Epithelial cell of esophagus (primary cell): ENCODE measurements around the gene SDS.

Experiments
- DNase-seq: peaks from one replicate; pipeline ENCODE4 v3.0.0; 2010; ENCODE audit warnings: low read depth
- H3K4me3 ChIP-seq: 2 replicates; pipeline ENCODE4 v1.5.1; 2011; ENCODE audit warnings: mild to moderate bottlenecking, low read length, control low read depth
- TF ChIP-seq, protein P1 (sequence below): IDR thresholded peaks from 2 replicates; pipeline ENCODE4 v1.5.1; 2011; ENCODE audit warnings: low read depth, mild to moderate bottlenecking, low read length, control low read depth, inconsistent platforms; ENCODE audit not compliant: insufficient read depth; ENCODE audit errors: missing control alignments

SDS gene

DNA sequence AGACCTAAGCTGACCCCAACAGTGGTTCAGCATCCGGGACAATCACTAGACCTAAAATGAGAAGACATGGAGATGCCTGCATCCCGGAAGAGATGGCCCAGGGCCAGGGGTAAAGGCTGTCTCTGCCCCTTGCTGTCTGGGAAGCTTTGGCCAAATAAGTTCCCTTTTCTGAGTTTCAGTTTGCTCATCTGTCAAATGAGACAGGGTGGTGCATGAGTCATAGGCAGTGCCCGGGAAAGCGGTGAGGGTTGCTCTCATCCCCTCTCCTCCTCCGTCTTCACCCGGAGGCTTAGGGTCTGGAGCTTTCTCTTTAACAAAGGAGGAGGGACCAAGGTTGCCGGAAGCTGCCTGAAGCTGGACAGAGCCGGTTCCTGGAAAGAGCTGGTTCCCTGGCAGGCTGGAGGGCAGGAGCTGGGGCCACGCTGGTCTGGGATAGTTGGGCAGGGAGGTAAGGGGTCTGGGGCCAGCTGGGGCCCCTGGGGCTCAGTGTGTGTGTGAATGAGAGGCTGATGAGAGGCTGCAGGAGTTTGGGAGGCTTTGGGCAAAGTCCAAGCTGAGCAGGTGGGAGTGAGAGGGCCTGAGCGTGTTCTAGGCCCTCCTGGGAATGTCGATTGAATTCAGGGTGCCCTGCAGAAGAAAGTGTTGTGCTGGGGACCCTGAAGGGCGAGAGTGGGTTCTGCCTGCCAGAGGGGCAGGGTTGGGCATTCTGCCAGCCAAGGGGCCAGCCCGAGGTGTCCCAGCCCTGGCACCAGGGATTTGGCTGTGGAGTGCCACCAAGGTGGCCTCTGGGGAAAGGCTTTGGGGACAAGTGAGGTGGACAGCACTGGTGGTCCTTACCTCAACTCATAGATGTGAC is 18.6 kb upstream of the SDS start, which contains the start of gene SDSL:
TSS of gene SDSL (plus strand) at position 351 of the 856 bp plus-strand sequence. CDS start 5,603 bp downstream, outside the sequence.
- DNase-seq, result peak; percentile 88
- H3K4me3 ChIP-seq, result peak within 1 kb of the TSS; percentile 66
- TF ChIP-seq, protein P1, sequence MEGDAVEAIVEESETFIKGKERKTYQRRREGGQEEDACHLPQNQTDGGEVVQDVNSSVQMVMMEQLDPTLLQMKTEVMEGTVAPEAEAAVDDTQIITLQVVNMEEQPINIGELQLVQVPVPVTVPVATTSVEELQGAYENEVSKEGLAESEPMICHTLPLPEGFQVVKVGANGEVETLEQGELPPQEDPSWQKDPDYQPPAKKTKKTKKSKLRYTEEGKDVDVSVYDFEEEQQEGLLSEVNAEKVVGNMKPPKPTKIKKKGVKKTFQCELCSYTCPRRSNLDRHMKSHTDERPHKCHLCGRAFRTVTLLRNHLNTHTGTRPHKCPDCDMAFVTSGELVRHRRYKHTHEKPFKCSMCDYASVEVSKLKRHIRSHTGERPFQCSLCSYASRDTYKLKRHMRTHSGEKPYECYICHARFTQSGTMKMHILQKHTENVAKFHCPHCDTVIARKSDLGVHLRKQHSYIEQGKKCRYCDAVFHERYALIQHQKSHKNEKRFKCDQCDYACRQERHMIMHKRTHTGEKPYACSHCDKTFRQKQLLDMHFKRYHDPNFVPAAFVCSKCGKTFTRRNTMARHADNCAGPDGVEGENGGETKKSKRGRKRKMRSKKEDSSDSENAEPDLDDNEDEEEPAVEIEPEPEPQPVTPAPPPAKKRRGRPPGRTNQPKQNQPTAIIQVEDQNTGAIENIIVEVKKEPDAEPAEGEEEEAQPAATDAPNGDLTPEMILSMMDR, result no peak

DNA sequence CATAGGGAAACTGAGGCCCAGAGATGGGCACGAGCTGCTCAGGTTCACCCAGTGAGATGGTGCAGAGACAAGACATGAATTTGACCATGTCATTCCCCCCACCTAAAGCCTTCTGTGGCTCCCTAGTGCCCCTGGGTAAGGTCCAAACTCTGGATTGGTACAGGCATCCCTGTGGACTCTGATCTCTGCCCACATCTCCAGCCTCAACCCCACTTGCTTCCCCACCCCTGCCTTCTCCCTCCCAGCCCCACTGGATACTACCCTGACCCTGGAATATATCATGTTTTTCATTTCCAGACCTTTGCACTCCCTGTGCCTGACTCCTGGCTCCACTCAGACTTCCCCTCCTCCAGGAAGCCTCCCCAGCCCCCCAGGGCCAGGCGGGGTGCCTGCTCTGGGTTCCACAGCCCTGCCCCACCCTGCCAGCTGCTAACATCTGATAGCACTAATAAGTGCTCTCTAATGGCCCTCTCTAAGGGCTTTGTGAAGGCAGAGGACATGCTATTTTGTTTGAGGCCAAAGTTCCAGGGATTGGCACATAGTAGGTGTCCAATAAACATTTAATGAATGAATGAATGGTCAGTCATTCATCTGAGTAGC is 17.4 kb upstream of the SDS start:
- TF ChIP-seq, protein P1, result no peak
- no peak overlapping the region for H3K4me3 ChIP-seq
- no peak for DNase-seq

DNA sequence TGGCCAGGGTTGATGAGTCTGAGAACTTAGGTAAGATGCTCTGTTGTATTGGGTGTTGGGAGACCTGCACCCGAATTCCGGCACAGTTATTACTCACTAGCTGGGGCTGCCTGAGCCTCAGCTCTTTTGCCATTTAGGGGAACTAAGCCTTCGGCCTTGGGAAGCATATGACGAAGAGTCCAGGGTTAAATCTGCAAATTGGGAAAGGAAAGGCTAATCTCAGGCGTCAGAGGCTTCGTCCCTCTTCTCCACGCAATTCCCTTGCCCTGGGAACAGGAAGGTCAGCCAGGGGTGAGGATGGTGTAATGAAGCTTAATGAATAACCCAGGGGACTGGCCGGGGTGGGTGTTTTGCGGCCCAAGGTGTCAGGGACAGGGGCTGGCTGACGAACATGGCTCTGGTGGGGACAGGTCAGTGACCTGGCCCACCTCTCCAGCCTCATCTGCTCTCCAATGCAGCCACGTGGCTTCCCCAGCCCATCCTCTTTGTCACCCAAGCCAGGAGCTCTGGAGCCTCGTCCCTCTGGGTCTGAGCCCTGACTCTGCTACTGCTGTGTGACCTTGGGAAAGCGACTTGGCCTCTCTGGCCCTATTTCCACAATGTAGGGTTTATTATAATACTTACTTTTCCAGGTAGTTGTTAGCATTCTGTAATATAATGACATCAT is 14.7 kb upstream of the SDS start:
- DNase-seq, result no peak
- TF ChIP-seq, protein P1, result no peak
- H3K4me3 ChIP-seq, result no peak overlapping the region

DNA sequence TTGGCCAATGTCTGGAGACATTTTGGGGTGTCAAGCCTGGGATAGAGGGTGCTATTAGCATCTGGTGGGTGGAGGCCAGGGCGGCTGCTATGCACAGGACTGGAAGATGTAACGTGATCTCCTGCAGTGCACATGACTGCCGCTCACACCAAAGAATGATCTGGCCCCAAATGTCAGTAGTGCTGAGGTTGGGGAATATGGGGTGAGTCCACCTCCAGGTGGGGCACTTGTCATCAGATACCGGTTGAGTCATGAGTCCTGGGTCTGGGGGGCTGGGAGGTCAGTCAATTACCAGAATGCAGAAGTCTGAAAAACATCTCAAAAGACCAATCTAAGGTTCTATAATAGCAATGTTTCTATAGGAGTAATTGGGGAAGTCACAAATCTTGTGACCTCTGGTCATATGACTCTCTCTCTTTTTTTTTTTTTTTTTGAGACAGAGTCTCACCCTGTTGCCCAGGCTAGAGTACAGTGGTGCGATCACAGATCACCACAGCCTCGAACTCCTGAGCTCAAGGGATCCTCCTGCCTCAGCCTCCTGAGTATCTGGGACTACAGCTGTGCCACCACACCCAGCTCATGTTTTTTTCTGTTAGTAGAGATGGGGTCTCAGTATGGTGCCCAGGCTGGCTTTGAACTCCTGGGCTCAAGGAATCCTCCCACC is 12.5 kb upstream of the SDS start:
- H3K4me3 ChIP-seq, result no peak overlapping the region
- no peak for DNase-seq
- TF ChIP-seq, protein P1, result no peak

DNA sequence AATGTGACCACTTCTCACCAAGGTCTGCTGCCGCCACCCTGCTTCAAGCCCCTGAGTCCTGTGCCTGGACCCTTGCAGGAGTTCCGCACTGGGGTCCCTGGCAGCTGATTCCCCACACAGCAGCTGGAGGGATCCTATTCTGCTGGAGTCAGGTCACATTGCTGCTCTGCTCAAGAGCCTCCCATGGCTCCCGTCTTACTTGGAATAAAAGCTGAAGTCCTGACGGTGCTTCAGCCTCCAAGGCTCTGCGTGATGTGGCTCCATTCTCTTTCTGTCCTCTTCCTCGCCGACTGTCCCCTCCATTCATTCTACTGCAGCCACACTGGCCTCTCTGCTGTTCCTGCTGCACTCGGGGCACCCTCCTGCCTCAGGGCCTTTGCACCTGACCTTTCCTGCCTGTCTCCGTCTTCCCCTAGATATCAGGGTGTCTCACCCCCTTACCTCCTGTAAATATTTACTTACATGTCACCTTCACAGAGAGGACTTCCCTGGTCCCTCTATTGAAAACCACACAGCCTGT is 10.9 kb upstream of the SDS start:
- H3K4me3 ChIP-seq, result no peak overlapping the region
- DNase-seq, result no peak
- TF ChIP-seq, protein P1, result no peak

DNA sequence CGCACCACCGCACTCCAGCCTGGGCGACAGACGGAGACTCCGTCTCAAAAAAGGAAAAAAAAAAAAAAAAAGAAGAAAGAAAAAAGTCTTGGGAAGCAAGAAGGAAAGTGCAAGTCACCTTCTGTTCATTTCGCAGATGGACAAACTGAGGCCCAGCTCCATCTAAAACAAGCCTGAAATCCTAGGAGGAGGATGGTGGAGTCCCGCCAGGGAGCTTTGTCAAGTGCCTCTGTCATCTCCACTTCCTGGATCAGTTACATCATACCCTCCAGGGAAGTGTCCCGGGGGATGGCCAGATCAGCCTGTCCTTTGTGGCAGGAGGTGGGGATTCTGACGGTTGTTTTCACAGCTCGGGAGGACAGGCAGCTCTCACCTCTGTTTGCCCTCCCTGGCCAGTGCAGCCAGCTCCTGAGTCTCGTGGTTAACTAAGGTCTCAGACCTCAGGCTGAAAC is 9.8 kb upstream of the SDS start:
- DNase-seq, result peak; percentile 30
- TF ChIP-seq, protein P1, result no peak
- no peak overlapping the region for H3K4me3 ChIP-seq
